NCI-H2196 (cell line): ENCODE data around the gene HIRA.

ENCODE experiments used
- DNase-seq: peaks from one replicate; lab custom pipeline; 2025; ENCODE audit not compliant: unreplicated experiment; lab: John Stamatoyannopoulos, UW

The HIRA gene, protein sequence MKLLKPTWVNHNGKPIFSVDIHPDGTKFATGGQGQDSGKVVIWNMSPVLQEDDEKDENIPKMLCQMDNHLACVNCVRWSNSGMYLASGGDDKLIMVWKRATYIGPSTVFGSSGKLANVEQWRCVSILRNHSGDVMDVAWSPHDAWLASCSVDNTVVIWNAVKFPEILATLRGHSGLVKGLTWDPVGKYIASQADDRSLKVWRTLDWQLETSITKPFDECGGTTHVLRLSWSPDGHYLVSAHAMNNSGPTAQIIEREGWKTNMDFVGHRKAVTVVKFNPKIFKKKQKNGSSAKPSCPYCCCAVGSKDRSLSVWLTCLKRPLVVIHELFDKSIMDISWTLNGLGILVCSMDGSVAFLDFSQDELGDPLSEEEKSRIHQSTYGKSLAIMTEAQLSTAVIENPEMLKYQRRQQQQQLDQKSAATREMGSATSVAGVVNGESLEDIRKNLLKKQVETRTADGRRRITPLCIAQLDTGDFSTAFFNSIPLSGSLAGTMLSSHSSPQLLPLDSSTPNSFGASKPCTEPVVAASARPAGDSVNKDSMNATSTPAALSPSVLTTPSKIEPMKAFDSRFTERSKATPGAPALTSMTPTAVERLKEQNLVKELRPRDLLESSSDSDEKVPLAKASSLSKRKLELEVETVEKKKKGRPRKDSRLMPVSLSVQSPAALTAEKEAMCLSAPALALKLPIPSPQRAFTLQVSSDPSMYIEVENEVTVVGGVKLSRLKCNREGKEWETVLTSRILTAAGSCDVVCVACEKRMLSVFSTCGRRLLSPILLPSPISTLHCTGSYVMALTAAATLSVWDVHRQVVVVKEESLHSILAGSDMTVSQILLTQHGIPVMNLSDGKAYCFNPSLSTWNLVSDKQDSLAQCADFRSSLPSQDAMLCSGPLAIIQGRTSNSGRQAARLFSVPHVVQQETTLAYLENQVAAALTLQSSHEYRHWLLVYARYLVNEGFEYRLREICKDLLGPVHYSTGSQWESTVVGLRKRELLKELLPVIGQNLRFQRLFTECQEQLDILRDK

DNA sequence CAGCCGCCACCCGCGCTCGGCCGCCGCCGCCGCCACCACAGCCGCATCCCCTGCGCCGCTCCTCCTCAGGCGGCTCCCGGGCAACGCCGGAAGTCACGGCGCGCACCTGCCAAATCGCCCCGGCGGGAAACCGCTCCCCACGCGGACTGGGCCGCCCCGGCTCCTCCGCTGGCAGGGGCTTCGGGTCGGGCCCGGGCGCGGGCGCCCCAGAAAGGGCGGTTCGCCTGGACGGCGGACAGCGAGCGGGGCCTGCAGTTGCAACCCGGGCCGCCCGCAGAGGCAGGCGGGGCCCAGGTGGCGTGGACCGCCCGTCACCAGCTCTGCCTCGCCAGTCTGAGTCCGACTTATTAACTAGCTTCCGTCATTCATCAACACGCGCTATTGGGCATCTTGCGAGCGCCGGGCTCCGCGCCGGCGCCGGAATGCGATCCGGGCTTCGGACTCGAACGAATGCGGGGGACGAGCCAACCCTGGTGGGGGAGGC lies at the start of gene HIRA:
Gene HIRA, minus strand, starts transcription at position 85 of the 484 bp plus-strand sequence. CDS start 257 bp downstream, outside the sequence.
- peak; percentile 59 for DNase-seq

DNA sequence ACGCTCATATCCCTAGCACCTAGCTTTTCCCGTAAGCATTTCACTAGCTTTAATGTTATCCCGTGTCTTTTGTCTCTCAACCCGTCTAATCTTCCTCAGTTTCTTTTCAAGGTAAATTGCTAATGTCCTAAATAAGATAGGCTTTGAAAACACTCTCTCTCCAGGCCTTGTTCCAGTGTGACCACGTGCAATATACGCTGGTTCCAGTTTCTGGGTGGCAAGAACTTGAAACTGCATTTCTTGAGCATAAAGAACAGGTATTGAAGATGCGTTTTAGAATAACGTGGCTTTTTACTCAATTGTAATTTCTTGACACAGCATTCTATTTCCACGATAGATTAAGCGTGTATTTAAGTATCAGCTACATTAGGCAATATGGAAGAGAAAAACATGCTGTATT lies 49.3 kb upstream of the HIRA start:
- no peak for DNase-seq

DNA sequence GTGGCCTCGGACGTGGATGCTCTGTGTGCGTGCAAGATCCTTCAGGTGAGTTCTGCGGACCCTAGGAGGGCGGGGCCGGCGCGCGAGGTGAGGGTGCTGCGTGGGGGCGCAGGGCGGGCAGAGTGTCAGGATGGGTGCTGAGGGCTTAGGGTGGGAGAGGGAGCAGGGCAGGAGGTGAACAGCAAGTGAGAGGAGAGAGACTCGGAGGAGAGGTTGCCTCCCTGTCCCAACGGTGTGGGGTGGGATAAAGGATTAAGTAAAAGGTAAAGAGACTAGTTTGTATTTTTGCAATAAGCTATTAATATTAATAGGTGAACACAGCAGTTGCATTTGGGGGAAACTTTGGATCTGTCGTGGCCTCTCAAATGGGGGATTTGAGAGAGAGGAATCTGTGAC lies 48.6 kb upstream of the HIRA start:
- DNase-seq: no peak

DNA sequence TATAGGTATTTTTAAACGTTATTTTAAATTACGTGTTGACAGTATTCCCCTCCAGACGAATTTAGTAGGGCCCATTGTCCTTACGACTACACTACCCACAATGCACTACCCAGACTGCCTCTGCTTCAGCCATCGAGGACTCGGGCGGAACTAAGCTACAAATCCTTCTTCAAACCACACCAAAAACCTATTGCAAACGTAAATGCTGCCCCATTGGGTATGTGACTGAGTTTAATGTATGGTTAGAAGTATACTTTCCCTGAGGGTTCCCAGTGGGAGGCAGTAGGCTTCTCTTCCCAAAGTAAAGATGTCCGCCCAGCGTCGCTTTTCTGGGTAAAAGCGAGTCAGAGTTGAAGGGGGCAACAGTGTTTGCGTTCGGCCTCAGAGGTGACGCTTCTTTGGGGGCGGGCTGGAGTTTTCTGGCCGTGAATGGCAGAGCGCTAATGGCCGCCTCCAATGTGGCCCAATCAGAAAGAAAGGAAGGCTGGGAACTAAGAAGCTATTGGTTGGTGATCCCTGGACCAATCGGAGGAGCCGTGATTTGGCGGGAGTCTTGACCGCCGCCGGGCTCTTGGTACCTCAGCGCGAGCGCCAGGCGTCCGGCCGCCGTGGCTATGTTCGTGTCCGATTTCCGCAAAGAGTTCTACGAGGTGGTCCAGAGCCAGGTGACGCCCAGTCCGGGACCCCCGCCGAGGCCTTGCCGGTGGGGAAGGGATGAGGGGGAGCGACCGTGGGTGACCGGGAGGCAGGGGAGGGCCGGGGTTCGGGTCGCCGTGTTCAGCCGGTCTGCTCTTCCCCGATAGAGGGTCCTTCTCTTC lies 48.0 kb upstream of the HIRA start, which contains the start of gene CDC45:
Gene CDC45, plus strand, starts transcription at position 566 of the 818 bp plus-strand sequence. Its CDS starts 49 bp downstream, at position 615.
- peak; percentile 85 for DNase-seq

DNA sequence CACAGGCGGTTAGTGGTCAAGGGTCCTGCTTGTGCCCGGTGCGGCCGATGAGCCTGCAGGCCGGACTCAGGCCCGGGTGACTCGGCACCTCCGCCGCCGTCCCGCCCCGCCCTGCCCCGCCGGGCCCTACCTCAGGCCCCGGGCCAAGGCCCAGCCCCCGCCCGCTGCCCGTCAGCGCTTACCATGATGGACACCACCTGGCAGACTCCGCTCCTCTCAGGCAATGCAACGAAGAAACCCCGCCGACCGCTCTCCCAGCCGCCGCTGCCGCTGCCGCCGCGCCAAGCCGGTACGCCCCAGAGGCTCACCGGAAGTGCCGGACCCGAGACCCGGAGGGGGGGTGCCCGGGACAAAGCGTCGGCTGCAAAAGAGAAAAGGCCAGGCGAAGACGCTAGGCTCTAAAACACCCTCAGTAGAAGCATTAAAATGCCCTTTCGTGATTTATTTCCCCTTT lies 47.4 kb upstream of the HIRA start, which contains the start of gene UFD1:
Gene UFD1, minus strand, starts transcription at position 293 of the 454 bp plus-strand sequence. Its CDS starts 108 bp downstream, at position 185.
- peak; percentile 70 for DNase-seq

DNA sequence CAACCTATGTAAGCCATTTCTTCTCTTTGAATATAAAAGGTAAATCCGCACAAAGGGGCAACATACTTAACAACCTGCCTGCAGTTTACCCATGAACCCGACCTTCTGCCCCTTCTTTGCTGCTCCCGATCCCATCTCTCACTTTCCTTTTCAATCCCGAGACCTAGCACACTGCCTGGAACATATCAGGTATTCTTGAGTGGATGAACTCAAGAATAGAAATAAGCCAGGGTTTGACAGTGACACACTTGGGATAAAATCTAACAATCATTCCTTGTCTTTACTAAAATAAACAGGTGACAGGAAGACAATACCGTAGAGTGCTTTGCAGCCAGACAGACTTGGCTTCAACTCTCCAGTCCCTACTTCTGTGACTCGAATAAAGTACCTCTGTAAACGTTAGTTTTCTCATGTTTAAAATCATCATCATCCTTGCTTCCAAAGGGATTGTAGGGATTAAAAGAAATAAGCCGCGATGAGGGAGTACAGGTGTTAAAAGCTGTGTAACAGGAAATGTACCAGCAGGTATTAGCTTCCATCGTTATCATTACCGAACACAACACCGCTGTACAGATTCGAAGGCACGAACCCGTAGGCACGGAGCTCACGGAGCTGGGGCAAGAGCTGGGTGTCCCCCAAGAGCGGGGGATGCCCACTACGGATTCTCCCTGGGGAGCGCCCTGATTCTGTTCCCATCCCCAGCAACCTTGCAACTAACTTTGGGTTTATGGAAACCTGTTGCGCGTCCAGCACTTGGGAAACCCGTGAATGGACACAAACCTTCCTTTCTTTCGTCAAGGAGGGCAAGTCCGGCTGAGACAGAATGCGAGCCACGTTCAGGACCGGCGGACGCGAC lies 46.7 kb upstream of the HIRA start:
- no peak for DNase-seq

DNA sequence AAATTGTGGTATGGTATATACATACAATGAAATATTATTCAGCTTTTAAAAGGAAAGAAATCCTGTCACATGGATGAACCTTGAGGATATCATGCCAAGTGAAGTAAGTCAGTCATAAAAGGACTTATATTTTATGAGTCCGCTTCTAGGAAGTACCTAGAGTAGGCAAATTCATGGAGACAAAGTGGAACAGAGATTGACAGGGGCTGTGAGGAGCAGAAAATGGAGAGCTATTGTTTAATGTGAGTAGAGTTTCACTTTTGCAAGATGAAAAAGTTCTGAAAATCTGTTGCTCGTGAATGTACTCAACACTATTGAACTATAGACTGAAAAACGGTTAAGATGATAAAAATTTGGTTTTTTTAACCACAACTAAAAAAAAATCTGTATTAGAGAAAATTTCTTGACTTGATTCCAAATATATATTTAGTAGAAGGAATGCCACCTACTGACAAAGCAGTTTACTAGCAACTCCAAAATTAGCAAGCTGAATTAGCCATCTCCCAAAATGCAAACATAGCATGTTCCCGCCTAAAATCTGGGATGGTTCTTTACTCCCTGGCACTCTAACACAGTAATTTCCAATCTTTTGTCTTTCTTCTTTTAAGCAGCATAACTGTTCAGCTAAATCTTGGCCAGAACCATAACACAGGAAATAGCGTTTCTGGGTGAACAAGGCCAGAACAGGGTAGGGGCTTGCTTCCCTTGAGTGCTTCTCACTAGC lies 46.0 kb upstream of the HIRA start:
- DNase-seq: no peak

DNA sequence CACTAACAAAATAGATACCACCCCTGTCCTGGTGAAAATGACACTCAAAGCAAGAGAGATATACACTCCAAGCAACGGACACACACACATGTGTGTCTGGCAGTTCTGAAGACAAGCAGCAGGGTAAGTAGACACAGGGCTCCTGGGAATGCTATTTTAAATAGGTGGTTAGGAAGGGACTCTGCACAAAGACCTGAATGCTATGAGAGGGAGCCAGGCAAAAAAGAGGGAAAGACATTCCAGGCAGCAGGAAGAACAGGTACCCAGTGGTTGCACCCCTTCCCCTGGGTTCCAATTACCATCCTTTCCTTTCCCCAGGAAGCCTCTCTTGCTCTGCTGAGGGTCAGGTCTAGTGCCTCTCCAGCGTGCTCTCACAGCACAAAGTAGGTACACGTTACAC lies 44.5 kb upstream of the HIRA start:
- DNase-seq: no peak

DNA sequence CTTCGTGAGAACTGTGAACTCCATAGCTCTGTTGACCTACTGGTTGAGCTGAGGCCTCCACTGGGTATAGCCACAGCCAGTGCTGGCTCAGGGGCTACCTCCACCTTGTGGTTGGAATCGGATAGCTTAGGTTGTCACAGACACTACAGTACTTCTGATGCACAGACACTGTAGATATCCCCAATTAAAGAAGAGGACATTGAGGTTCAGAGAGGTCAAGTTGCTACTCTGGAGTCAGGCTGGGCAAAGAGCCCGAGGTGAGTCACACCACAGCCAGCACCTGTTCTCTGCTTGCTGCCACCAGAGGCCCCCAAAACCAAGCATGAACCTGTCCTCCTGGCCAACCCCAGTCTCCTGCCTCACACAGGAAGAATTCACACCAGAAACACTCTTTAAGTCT lies 42.0 kb upstream of the HIRA start:
- peak; percentile 18 for DNase-seq

DNA sequence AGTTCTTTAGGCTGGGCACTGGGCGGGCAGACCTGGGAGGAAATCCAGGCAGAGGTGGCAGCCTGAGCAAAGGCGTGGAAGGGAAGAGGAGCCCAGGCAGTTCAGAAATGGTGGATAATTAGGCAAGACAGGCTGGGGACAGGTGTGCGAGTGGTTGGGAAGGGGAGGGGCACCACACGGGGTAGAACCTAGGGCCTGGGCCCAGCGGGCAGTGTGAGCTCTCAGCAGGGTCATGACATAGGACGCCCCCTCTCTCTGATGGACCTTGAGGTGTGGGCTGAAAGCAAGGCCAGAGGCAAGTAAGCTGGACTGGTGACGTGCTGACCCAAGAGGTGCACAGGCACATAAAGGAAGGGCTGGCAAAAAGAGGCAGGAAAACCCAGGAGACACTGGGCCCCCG lies 40.7 kb upstream of the HIRA start:
- no peak for DNase-seq

DNA sequence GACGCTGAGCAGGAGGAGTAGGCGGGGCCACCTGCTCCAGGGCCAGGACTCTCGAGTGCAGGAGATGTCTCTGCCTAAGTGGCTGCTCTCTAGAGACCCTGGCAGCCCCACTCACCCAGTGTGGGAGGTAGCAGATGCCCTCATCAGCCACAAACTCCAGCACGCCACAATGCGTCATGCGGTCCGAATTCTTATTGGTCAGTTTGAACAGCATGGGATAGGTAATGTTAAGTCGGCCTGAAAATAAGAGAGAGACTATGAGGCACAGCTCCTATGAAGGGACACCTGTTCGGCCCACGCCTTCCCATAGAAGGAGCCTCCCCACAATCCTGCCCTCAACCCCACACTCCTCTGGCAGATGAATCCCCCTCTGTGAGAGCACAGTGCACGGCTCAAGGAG lies 40.0 kb upstream of the HIRA start:
- no peak for DNase-seq

DNA sequence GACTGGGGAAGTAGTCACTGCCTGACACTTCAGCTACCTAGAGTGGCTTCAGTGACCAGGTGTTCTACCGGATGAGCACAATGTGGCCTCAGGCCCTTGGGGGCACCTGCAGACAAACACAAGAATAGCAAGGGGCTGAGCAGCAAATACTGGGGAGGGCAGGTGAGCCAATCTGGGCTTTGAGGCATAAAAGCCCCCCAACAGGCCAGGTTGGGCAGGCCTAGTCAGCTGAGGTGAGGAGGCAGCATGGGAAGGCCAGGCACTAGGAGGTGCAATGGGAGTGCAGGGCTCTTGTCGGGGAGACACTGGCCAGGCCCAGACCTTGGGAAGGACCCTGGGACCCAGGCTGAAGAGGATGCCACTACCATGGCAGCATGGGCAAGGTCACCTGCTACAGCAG lies 38.5 kb upstream of the HIRA start:
- no peak for DNase-seq

DNA sequence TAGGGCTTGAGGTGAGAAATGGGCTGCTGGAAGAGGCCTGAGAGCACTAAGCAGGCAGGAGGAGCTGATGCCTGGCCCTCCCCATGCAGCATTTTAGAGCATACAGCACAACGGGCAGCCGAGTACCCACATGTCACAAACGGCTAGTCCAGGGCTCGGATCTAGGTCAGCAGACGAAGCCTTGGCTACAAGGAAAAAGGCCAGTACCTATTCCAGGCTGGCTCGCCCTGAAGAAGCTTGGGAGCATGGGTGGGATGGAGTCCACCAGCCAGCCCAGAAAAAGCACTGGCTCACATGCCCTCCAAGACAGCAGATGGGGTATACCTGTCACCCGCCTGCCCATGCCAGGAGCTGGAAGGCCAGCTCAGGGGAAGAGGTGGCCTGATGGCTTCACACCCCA lies 37.9 kb upstream of the HIRA start:
- DNase-seq: no peak

DNA sequence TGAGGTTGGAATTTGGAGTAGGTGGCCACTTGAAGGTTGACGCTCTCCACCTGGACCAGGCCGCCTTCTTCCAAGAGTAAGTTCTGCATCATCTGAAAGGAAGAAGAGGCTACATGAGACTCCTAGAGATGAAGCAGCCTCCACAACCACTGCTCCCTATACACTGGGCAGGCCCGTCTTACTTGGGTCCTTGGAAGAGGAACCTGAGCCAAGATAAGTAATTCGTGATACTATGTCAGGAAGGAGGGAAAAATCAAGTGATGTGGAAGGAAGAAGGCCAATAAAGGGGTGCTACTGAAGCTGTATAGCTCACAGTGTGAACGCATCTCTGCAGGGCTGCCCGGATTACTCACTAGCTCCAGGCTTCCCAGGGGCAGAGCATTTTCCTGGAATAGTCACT lies 36.4 kb upstream of the HIRA start:
- no peak for DNase-seq

DNA sequence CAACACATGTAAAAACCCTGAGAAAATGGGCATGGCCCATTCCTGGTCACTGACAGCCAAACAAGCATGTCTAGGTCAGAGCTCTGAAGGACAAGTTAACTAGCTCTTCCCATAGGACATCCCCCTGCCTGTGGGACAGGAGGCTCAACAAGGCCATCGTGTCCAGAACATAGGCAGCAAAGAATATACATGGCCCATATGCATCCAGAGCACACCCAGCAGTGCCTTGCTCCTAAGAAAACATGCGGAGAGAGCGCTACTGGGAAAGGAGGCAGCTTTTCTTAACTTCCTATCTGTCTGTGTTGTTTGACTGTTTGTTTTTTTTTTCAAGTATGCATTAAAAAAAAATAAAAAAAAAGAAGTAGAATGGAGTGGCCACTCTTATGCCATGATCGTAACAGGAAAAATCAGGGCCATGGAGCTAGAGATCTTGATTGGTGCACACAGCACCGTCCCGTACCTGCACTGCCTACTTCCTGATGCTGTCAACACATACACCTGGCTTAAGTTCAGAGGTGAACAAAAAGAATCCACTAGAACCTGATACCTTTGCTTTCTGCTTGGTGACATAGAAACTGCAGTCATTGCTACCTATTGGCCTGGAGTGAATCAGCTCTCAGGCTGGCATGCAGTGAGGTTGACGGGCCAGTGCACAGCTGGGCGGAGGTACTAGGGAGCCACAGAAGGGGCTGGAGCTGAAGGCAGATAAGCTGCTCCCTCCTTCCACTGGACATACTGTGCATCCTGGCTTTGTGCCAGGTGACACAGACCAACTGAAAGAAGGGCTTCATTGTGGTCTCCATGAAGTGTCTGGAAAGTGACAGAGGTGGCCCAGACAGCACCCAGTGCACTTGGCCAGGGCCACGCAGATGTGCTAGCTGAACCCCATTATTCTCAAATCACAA lies 35.6 kb upstream of the HIRA start:
- DNase-seq: no peak

DNA sequence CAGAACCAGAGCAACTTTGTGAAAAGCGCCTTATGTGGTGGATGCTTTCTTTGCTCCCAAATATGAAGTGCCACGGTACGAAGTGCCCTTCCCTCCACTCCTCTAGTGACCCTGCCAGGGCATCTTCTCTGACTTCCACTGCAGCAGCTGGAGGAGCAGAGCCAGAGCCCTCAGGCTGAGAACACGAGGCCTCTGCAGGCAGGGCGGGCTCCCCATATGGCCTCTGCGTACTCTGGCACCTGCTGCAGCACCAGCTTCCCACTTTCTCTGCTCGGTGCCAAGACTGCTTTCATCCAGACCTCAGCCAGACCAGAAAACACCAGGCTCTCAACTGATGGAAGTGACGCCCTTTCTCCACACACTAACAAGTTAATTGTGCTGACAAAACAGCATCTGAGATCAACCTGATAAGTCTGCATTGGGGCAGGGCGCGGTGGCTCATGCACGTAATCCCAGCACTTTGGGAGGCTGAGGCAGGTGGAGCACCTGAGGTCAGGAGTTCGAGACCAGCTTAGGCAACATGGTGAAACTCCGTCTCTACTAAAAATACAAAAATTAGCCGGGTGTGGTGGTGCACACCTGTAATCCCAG lies 34.7 kb upstream of the HIRA start:
- DNase-seq: no peak

DNA sequence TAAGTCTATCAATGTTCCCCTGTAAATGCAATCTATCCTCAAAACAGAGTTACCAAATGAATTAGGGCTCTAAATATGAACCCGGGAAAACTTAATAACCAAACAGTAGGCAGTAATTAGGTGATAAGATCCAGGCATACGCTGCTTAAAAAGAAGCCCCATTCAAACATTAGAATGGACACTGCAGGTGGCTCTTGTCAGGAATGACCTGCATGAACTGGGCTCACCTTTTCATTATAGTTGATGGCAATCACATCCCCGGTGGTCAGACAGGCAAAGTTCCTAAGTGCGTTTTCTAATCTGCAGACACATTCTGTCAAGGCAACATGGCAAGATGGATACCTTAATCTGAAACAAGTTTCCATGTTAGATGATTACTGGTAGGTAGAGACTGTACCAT lies 33.4 kb upstream of the HIRA start:
- no peak for DNase-seq

DNA sequence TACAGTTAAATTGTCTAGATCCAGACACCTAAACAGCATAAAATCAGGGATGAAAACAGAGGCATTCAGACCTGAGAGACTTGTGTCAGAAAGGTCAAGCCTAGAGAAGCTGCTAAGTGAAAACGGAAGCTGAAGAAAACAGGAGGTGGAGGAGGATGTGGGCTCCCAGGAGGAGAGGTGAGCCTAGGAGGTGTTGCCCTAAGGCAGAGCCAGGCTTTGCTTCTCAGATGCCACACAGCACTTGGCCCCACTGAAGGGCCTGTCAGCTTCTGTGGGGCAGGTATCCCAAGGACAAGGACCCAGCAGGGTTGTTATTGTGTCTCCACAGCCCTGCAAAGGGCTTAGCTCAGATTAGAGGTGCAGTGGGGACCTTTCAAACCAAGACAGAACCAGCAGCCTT lies 33.0 kb upstream of the HIRA start:
- DNase-seq: no peak
